Bronchus fibroblast of lung (primary cell): ENCODE measurements around the gene GRM1. TPM values are rescaled to one million over a fixed set of nuclear protein-coding genes. Genes with fewer than 3 reads are reported as not detected.

Experiments used
- total RNA-seq: library from RNA; depleted of rRNA; stranded (reverse); fragments of >200 nt; gene quantifications from 2 replicates; pipeline ENCODE4 v1.2.3, GENCODE V29; 2015

Gene GRM1
- total RNA-seq = not detected in 2 replicates

GRCh38 chr6:146028851-146029572, at the start of gene GRM1:
Gene GRM1 (plus strand): TSS chr6:146029062. CDS start chr6:146029518, 456 bp downstream.

Other genes starting within 250 kb of the GRM1 start
- 2.8 and 3.7 TPM in 2 replicates for gene FBXO30, start 214.3 kb upstream of the GRM1 start, total RNA-seq
- gene SHPRH, start 64.7 kb upstream of the GRM1 start, total RNA-seq = 5.4 and 6.1 TPM in 2 replicates